Sigmoid colon (tissue), 3 donors: Measurements from ENCODE around the gene BANF2.

ENCODE experiments used
- CTCF ChIP-seq, 4 experiments: fragments of 450-650 bp in 3 of 4; fragments of 200-600 bp in 1 of 4; IDR thresholded peaks; one replicate each; pipeline ENCODE4 v1.5.1; 2016 to 2019; ENCODE audit warnings: antibody characterized with exemption in 4 of 4, mild to moderate bottlenecking in 3 of 4, moderate library complexity in 2 of 4
- POLR2A ChIP-seq, 2 donors: fragments of 450-650 bp; IDR thresholded peaks; one replicate each; pipeline ENCODE4 v1.6.1; 2016; ENCODE audit warnings: antibody characterized with exemption in 2 of 2, mild to moderate bottlenecking in 2 of 2, moderate library complexity in 2 of 2

DNA sequence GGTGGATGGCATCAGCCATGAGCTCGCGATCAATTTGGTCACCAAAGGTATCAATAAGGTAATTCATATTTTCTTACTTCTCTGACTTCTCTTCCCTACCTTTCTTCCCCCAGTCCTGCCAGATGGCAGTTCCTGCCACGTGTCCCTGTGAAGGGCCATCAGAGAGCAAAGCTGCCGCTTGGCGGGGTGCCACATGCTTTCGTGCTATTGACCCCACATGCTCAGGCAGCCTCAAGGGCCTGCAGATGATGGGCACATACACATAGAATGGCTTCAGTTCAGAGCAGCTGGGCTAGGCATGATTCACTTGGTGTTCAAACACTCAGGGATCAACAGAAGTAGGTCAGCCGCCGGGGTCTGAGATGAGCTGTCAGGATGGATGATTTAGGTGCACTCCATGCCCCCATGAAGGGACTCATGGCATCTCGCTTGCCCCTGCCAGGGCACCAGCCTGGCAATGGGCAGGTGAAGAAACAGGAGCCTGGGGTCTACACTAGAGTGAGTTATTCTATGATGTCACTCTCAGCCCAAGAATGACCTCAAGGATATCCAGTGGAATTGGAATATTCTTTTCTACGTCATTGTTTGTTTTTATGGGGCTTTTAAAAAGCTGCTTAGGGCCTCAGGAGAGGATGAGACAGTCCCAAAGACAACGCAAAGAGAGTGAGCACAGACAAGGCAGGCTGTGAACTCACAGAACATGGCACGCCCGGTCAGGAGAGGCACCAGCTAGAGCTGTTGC is 25.5 kb downstream of the BANF2 start:
- TF ChIP-seq CTCF (IDR thresholded peaks at IDR 0.05) (no peak), POLR2A (IDR thresholded peaks at IDR 0.05) (no peak)
